Natural killer cell treated with Interleukin-12 subunit alpha and Interleukin-12 subunit beta and Interleukin-15 and Interleukin-18, amount 100 ng/mL, for 72 hours (primary cell): ENCODE results near the gene LYSMD3. TPM values are rescaled to one million over a fixed set of nuclear protein-coding genes. Genes with fewer than 3 reads are reported as not detected.

ENCODE experiments used
- total RNA-seq, 2 donors: library from RNA; stranded (reverse); gene quantifications; one replicate each; pipeline ENCODE4 v1.2.3, GENCODE V29; 2022

LYSMD3 gene
- total RNA-seq, 2 donors from 2014 or later, result 16.2 to 24.4 TPM

Other genes with a start within 250 kb of the LYSMD3 start
- gene CETN3, start 119.8 kb downstream of the LYSMD3 start, total RNA-seq, result 10 to 100 TPM; 23.3 to 26.0 TPM
- gene MBLAC2, start 54.8 kb downstream of the LYSMD3 start, total RNA-seq, result 1 to 10 TPM; 3.2 to 4.9 TPM
- gene POLR3G, start 54.7 kb downstream of the LYSMD3 start, total RNA-seq, result 10 to 100 TPM in 1 of 2 donors, 1 to 10 TPM in 1; 9.5 to 29.3 TPM
- under 1 TPM in 1 of 2 donors, not detected in 1; 0.33 TPM for gene ADGRV1, start 29.2 kb upstream of the LYSMD3 start, total RNA-seq